HCT116 (cell line): Measurements from ENCODE around the gene TMEM53. TPM values are rescaled to one million over a fixed set of nuclear protein-coding genes. Genes with fewer than 3 reads are reported as not detected.

Source experiments
- ATAC-seq: fragments of 200-7000 bp; cut with Tn5 transposase; 2 replicates; pipeline ENCODE4 v1.9.1; 2020; ENCODE audit warnings: mild to moderate bottlenecking, moderate library complexity
- BruUV-seq: library from RNA; stranded (reverse); fragments of 400-500 nt; replicated peaks from 2 replicates; lab custom pipeline; 2021; lab: Mats Ljungman, UMichigan
- CTCF ChIA-PET: fragments of 300-600 bp; sonication (Branson Sonifier 250); formaldehyde crosslinking; loops from one replicate; lab custom pipeline; 2021; ENCODE audit warnings: antibody characterized with exemption; lab: Charles Lee
- POLR2A ChIA-PET: fragments of 300-600, 350-600 bp; sonication (Branson Sonifier 250); formaldehyde crosslinking; loops from one replicate; lab custom pipeline; 2021; ENCODE audit warnings: antibody characterized with exemption; lab: Charles Lee
- RAD21 ChIA-PET, 2 experiments: fragments of 300-600 bp; sonication (Branson Sonifier 250); formaldehyde crosslinking; loops; one replicate each; lab custom pipeline; 2023; ENCODE audit warnings: low total read pairs in 2 of 2; ENCODE audit not compliant: uncharacterized antibody in 2 of 2, unreplicated experiment in 2 of 2, low non-redundant PET in 1 of 2; lab: Charles Lee
- DNase-seq: peaks from one replicate; pipeline ENCODE4 v3.0.0-alpha.2; 2010; ENCODE audit warnings: low read depth, low spot score
- H2AFZ ChIP-seq: fragments of 200-600 bp; shearing (Covaris generic), sonication (generic); 2 replicates; pipeline ENCODE4 v1.6.1; 2017; ENCODE audit warnings: low read depth, mixed run types, mixed read lengths, antibody characterized with exemption, low read length; ENCODE audit not compliant: poor library complexity, severe bottlenecking
- H3K27ac ChIP-seq: 2 replicates; pipeline ENCODE4 v1.5.1; 2012; ENCODE audit warnings: low read depth, low read length
- H3K27me3 ChIP-seq: fragments of 200-600 bp; sonication (generic); 2 replicates; pipeline ENCODE4 v1.6.1; 2016; ENCODE audit warnings: mixed run types, low read length, mixed read lengths; ENCODE audit not compliant: insufficient read depth
- H3K36me3 ChIP-seq, 2 experiments: fragments of 200-500 bp in 1 of 2; fragments of 200-600 bp in 1 of 2; sonication (Bioruptor generic) in 1 of 2; sonication (generic) in 1 of 2; 2 replicates each; pipeline versions ENCODE4 v1.5.1 to v1.6.1; 2014 to 2016; ENCODE audit warnings: low read length in 2 of 2, inconsistent platforms in 1 of 2, mixed read lengths in 1 of 2, mixed run types in 1 of 2; ENCODE audit not compliant: insufficient read depth in 2 of 2, control insufficient read depth in 1 of 2
- H3K4me1 ChIP-seq, 2 experiments: fragments of 200-600 bp in 1 of 2; sonication (generic) in 1 of 2; 2 replicates each; pipeline versions ENCODE4 v1.5.1 to v1.6.1; 2012 to 2017; ENCODE audit warnings: low read length in 2 of 2, inconsistent platforms in 1 of 2, mild to moderate bottlenecking in 1 of 2, mixed read lengths in 1 of 2, mixed run types in 1 of 2, moderate library complexity in 1 of 2; ENCODE audit not compliant: insufficient read depth in 2 of 2, control insufficient read depth in 1 of 2
- H3K4me2 ChIP-seq: fragments of 200-600 bp; sonication (generic); 2 replicates; pipeline ENCODE4 v1.6.1; 2017; ENCODE audit warnings: mixed run types, low read length, mixed read lengths
- H3K4me3 ChIP-seq, 2 experiments: fragments of 200-600 bp in 1 of 2; sonication (generic) in 1 of 2; replicated peaks in 1 of 2; 2 replicates each; pipeline ENCODE4 v1.5.1; 2011 to 2016; ENCODE audit warnings: low read length in 2 of 2, control low read depth in 1 of 2, low read depth in 1 of 2, mild to moderate bottlenecking in 1 of 2, mixed read lengths in 1 of 2, mixed run types in 1 of 2
- H3K79me2 ChIP-seq: fragments of 200-600 bp; sonication (generic); 2 replicates; pipeline ENCODE4 v1.6.1; 2017; ENCODE audit warnings: mild to moderate bottlenecking, mixed run types, low read length, moderate library complexity, mixed read lengths; ENCODE audit not compliant: insufficient read depth
- H3K9ac ChIP-seq: fragments of 200-600 bp; sonication (generic); 2 replicates; pipeline ENCODE4 v1.6.1; 2016; ENCODE audit warnings: low read length, mixed read lengths
- H3K9me2 ChIP-seq: fragments of 200-600 bp; sonication (generic), shearing (Covaris generic); 2 replicates; pipeline ENCODE4 v1.6.1; 2017; ENCODE audit warnings: mixed run types, mild to moderate bottlenecking, moderate library complexity; ENCODE audit not compliant: insufficient read depth
- H3K9me3 ChIP-seq, 2 experiments: fragments of 200-500 bp in 1 of 2; fragments of 200-600 bp in 1 of 2; sonication (Bioruptor generic) in 1 of 2; sonication (generic) in 1 of 2; 2 replicates each; pipeline ENCODE4 v1.6.1; 2014 to 2017; ENCODE audit warnings: low read length in 2 of 2, mixed read lengths in 2 of 2, inconsistent platforms in 1 of 2, low read depth in 1 of 2, mild to moderate bottlenecking in 1 of 2, mixed run types in 1 of 2, moderate library complexity in 1 of 2; ENCODE audit not compliant: control insufficient read depth in 1 of 2, insufficient read depth in 1 of 2
- H4K20me1 ChIP-seq: fragments of 200-600 bp; sonication (generic), shearing (Covaris generic); 2 replicates; pipeline ENCODE4 v1.6.1; 2017; ENCODE audit warnings: mixed run types, mild to moderate bottlenecking, moderate library complexity; ENCODE audit not compliant: insufficient read depth
- CEBPB ChIP-seq: IDR thresholded peaks from 2 replicates; pipeline ENCODE4 v1.6.1; 2012; ENCODE audit warnings: low read depth
- EZH2 ChIP-seq: fragments of 200-600 bp; sonication (generic); IDR thresholded peaks from 2 replicates; pipeline ENCODE4 v1.6.1; 2017; ENCODE audit warnings: antibody characterized with exemption, mixed run types
- FOSL1 ChIP-seq: IDR thresholded peaks from 2 replicates; pipeline ENCODE4 v1.6.1; 2012; ENCODE audit warnings: low read depth
- JUND ChIP-seq: IDR thresholded peaks from 2 replicates; pipeline ENCODE4 v1.6.1; 2012
- MAX ChIP-seq: IDR thresholded peaks from 2 replicates; pipeline ENCODE4 v1.6.1; 2012
- SIN3A ChIP-seq: IDR thresholded peaks from 2 replicates; pipeline ENCODE4 v1.6.1; 2012; ENCODE audit warnings: low read depth
- SP1 ChIP-seq: IDR thresholded peaks from 2 replicates; pipeline ENCODE4 v1.6.1; 2012; ENCODE audit warnings: low read depth
- ZBTB33 ChIP-seq: IDR thresholded peaks from 2 replicates; pipeline ENCODE4 v1.6.1; 2011; ENCODE audit warnings: mild to moderate bottlenecking, low read length, moderate library complexity; ENCODE audit not compliant: insufficient replicate concordance; ENCODE audit errors: extremely low read depth
- ZNF274 ChIP-seq: fragments of 200-500 bp; sonication (Bioruptor generic); IDR thresholded peaks from 2 replicates; pipeline ENCODE4 v1.6.1; 2014; ENCODE audit warnings: mild to moderate bottlenecking, low read depth, low read length, inconsistent platforms
- intact Hi-C: fragments of 100-400 bp; cut with micrococcal nuclease; formaldehyde crosslinking; loops from 2 replicates; pipeline ENCODE4 v1.10.0; 2022
- total RNA-seq: library from RNA; stranded (reverse); gene quantifications from one replicate; pipeline ENCODE4 v1.2.1, GENCODE V29; 2021; ENCODE audit not compliant: unreplicated experiment

TMEM53 gene
- total RNA-seq, 1 experiment from 2014 or later: 10.8 TPM

GRCh38 chr1:44620072-44620471 is 54.2 kb downstream of the TMEM53 start:
- no peaks in the 10 kb centered on the region for H3K9me2 ChIP-seq
- CTCF ChIA-PET: no interaction called here
- POLR2A ChIA-PET: no interaction called here

More at GRCh38 chr1:44620072-44620471, 54.2 kb downstream of the TMEM53 start:
- RAD21 ChIA-PET: no interaction called here
- ATAC-seq (no peak), DNase-seq (no peak)
- H3K4me3 ChIP-seq: no peak overlapping the region
- H3K9ac ChIP-seq: no peak overlapping the region
- H3K79me2 ChIP-seq: no peaks in the 10 kb centered on the region
- no peak for TF ChIP-seq CEBPB
- TF ChIP-seq JUND: no peak
- TF ChIP-seq EZH2: no peak
- no peak for TF ChIP-seq ZNF274
- TF ChIP-seq SIN3A: no peak
- no peak for TF ChIP-seq ZBTB33
- TF ChIP-seq FOSL1: no peak
- TF ChIP-seq SP1: no peak
- TF ChIP-seq MAX: no peak
- no TSS peak for BruUV-seq
- H3K4me1 ChIP-seq: peaks cover 0 to 2% of the 10 kb centered on the region in 2 experiments; a peak in 2 of 4 replicates
- no peaks in the 10 kb centered on the region for H3K27me3 ChIP-seq
- no peaks in the 10 kb centered on the region for H3K36me3 ChIP-seq
- intact Hi-C loops: no loop called here
- H2AFZ ChIP-seq: no peak overlapping the region
- H4K20me1 ChIP-seq: no peaks in the 10 kb centered on the region
- no peak overlapping the region for H3K4me2 ChIP-seq
- H3K27ac ChIP-seq: no peak overlapping the region
- no peaks in the 10 kb centered on the region for H3K9me3 ChIP-seq
